ENCODE results near the gene ARID3A. TPM values are rescaled to one million over a fixed set of nuclear protein-coding genes. Genes with fewer than 3 reads are reported as not detected.
A peak's percentile ranks its signal among the peaks of the same experiment; 100 is the strongest.

The ARID3A gene
- total RNA-seq, 2 experiments from 2014 or later: 18.7 to 22.1 TPM

DNA sequence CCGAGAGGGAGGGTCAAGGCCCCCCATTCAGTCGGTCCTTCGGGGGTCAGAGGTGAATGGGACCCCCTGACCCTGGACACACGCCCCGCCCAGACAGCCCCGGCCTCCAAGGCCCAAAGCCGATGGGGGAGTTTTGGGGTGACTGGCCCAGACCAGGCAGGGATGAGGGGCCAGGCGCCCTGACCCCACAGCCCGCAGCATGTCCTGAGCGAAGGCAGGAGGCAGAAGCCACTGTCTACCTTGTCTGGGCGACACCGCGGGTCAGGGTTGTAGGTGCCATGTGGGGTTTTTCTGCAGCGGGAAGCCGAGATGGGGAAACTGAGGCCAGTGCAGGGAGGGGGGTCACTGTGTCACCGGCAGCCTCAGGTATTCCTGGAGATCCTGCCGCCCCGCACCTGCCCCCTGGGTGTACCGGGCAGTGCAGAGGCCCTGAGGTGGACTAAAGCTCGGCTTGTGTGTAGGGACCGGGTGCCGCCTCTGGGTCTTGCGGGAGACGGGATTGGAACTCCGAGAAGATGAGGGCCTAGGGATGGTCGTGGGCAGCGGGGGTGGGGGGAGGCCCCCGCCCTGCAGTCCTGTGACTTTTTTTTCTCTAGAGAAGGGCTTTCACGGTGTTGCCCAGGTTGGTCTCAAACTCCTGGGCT is 8.5 kb downstream of the ARID3A start:
- ChIA-PET CTCF (interaction anchor here (1.0 kb wide), 1 partner anchor 262 kb away, joined by 4 read pairs; no protein-coding TSS in a partner anchor), POLR2A (no interaction called here)
- intact Hi-C loops (cut with micrococcal nuclease): no loop called here
- peaks cover 3% of the 10 kb centered on the region for H3K9me3 Mint-ChIP-seq
- no peak overlapping the region for H3K27ac Mint-ChIP-seq
- H3K4me3 Mint-ChIP-seq: no peak overlapping the region
- DNase-seq (no peak), ATAC-seq (no peak)
- peaks cover 1% of the 10 kb centered on the region for H3K27me3 Mint-ChIP-seq
- peaks cover 3% of the 10 kb centered on the region for H3K36me3 Mint-ChIP-seq (ENCODE audit: low read depth)
- no peak for TF ChIP-seq CTCF (IDR thresholded peaks at IDR 0.05)
- H3K4me1 Mint-ChIP-seq (ENCODE audit: low read depth): peaks cover 28% of the 10 kb centered on the region

GRCh38 chr19:934865-935479 is 9.1 kb downstream of the ARID3A start:
- TF ChIP-seq CTCF (IDR thresholded peaks at IDR 0.05): no peak
- Mint-ChIP-seq H3K4me1 (ENCODE audit: low read depth) (peaks cover 33% of the 10 kb centered on the region), H3K4me3 (no peak overlapping the region), H3K27me3 (peaks cover 1% of the 10 kb centered on the region), H3K9me3 (peaks cover 3% of the 10 kb centered on the region), H3K36me3 (ENCODE audit: low read depth) (peaks cover 3% of the 10 kb centered on the region), H3K27ac (no peak overlapping the region)
- ATAC-seq (no peak), DNase-seq (no peak)
- ChIA-PET CTCF (interaction anchor here (2.0 to 2.5 kb wide), 2 partner anchors 36 to 47 kb away, joined by 4 to 8 read pairs; no protein-coding TSS in a partner anchor), POLR2A (no interaction called here)
- intact Hi-C loops (cut with micrococcal nuclease): no loop called here

DNA sequence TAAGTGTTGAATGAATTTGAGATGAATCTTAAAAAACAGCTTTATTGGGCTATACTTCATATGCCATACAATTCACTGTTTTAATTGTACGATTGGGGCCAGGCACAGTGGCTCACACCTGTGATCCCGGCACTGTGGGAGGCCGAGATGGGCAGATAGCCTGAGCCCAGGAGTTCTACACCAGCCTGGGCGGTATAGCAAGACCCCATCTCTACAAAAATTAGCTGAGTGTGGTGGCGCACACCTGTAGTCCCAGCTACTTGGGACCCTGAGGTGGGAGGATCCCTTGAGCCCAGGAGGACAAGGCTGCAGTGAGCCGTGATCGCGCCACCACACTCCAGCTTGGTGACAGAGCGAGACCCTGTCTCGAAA is 10.3 kb downstream of the ARID3A start:
- CTCF ChIA-PET: interaction anchor here (2.0 to 2.5 kb wide), 2 partner anchors 35 to 46 kb away, joined by 4 to 8 read pairs; no protein-coding TSS in a partner anchor
- H3K4me1 Mint-ChIP-seq (ENCODE audit: low read depth): peaks cover 38% of the 10 kb centered on the region

DNA sequence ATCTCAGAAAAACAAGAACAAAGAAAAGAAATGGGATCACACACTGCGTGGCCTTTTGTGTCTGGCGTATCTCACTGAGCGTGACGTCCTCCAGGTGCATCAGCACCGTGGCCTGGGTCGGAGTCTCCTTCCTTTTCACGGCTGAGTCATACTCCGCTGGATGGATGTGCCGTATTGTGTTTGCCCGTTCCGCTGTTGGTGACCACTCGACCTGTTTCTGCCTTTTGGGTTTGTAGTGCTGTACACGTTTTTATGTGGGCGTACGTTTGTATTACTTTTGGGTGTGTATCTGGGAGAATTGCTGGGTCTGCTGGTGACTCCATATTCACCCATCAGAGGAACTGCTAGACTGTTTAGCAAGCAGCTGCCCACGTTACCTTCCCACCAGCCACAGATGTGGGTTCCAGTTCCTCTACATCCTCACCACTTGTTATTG is 11.4 kb downstream of the ARID3A start:
- POLR2A ChIA-PET: no interaction called here
- Mint-ChIP-seq H3K27ac (peak overlapping the region; percentile 68), H3K27me3 (peaks cover 6% of the 10 kb centered on the region), H3K36me3 (ENCODE audit: low read depth) (peaks cover 3% of the 10 kb centered on the region), H3K9me3 (peaks cover 3% of the 10 kb centered on the region), H3K4me3 (no peak overlapping the region), H3K4me1 (ENCODE audit: low read depth) (peaks cover 40% of the 10 kb centered on the region)
- DNase-seq: peak; percentile 88
- peak; percentile 63 for ATAC-seq
- intact Hi-C loops (cut with micrococcal nuclease): no loop called here
- no peak for TF ChIP-seq CTCF (IDR thresholded peaks at IDR 0.05)
- CTCF ChIA-PET: interaction anchor here (1.2 to 2.5 kb wide), 2 partner anchors 34 to 58 kb away, joined by 3 to 8 read pairs; no protein-coding TSS in a partner anchor

More for the DNA sequence above, 10.3 kb downstream of the ARID3A start:
- DNase-seq: no peak
- POLR2A ChIA-PET: interaction anchor here (0.9 kb wide), 1 partner anchor 12 kb away, joined by 3 read pairs; no protein-coding TSS in a partner anchor
- no peak overlapping the region for H3K27ac Mint-ChIP-seq
- H3K27me3 Mint-ChIP-seq: peaks cover 1% of the 10 kb centered on the region
- intact Hi-C loops (cut with micrococcal nuclease): no loop called here
- no peak for TF ChIP-seq CTCF (IDR thresholded peaks at IDR 0.05)
- peaks cover 3% of the 10 kb centered on the region for H3K36me3 Mint-ChIP-seq (ENCODE audit: low read depth)
- H3K9me3 Mint-ChIP-seq: peaks cover 3% of the 10 kb centered on the region
- no peak for ATAC-seq
- no peak overlapping the region for H3K4me3 Mint-ChIP-seq
